Measurements from ENCODE around the gene TOR1AIP1.
A peak's percentile ranks its signal among the peaks of the same experiment; 100 is the strongest.

Gene TOR1AIP1

DNA sequence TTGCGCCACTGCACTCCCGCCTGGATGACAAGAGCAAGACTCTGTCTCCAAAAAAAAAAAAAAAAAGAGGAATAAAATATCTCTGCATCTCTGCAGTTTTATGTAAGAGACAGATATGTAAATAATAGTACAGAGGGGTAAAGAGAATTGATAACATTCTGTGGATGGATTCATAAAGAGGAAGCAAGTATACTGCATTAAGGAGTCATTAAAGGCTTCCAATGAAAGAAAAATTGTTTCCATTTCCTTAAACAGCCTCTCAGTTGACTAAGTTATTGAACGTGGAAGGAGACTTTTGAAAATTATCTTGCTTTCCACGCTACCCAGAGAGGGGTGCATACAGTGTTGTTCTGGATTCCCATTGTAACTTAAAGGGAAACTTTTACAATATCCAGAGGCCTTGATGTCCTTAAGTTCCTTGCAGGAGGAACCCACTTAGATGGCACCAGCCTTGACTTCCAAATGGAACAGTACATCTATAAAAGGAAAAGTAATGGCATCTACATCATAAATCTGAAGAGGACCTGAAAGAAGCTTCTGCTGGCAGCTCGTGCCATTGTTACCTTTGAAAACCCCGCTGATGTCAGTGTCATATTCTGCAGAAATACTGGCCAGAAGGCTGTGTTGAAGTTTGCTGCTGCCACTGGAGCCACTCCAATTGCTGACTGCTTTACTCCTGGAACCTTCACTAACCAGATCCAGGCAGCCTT is 86.4 kb downstream of the TOR1AIP1 start:
- Histone ChIP-seq H3K27ac (peak overlapping the region in 1 of 21 experiments; percentile 41), H3K4me3 (no peak overlapping the region)

GRCh38 chr1:179968994-179969919 is 87.2 kb downstream of the TOR1AIP1 start:
- no peak overlapping the region for H3K4me3 ChIP-seq
- H3K27ac ChIP-seq = peak overlapping the region in 7 of 21 experiments; percentile 7 to 67 (median 41)
